HG03439 (cell line): ENCODE results near the gene PAX7.
"Not testable (repeated sequence)": the region's sequence is repeated elsewhere in the genome, so short reads cannot be mapped to it uniquely, and the experiment has no call there.

Experiments
- ATAC-seq: cut with Tn5 transposase; IDR thresholded peaks from one replicate; pipeline ENCODE4 v1.9.1; 2021; ENCODE audit warnings: mild to moderate bottlenecking, moderate library complexity; ENCODE audit not compliant: unreplicated experiment

The PAX7 gene

GRCh38 chr1:18749569-18749968 lies 118.9 kb downstream of the PAX7 start:
- no peak for ATAC-seq

GRCh38 chr1:18750600-18750999 lies 120.0 kb downstream of the PAX7 start:
- ATAC-seq: no peak

- no peak for ATAC-seq
Observed at GRCh38 chr1:18751425-18751824, 120.8 kb downstream of the PAX7 start.

GRCh38 chr1:18752409-18752808 lies 121.8 kb downstream of the PAX7 start:
- ATAC-seq: no peak

- no peak for ATAC-seq
Observed at GRCh38 chr1:18760156-18760555, 129.5 kb downstream of the PAX7 start.

- ATAC-seq: no peak
Observed at GRCh38 chr1:18761948-18762840, 131.5 kb downstream of the PAX7 start.

GRCh38 chr1:18764362-18764761 lies 133.7 kb downstream of the PAX7 start:
- ATAC-seq: no peak

GRCh38 chr1:18765725-18766124 lies 135.1 kb downstream of the PAX7 start:
- no peak for ATAC-seq

- ATAC-seq: no peak
Observed at GRCh38 chr1:18766328-18766727, 135.7 kb downstream of the PAX7 start.

- not testable (repeated sequence) for ATAC-seq
Observed at GRCh38 chr1:18767576-18767975, 136.9 kb downstream of the PAX7 start.

GRCh38 chr1:18768086-18768485 lies 137.4 kb downstream of the PAX7 start:
- ATAC-seq: no peak

GRCh38 chr1:18769140-18769539 lies 138.5 kb downstream of the PAX7 start:
- no peak for ATAC-seq

- no peak for ATAC-seq
Observed at GRCh38 chr1:18770799-18771198, 140.2 kb downstream of the PAX7 start.

- no peak for ATAC-seq
Observed at GRCh38 chr1:18773753-18774152, 143.1 kb downstream of the PAX7 start.

- no peak for ATAC-seq
Observed at GRCh38 chr1:18775341-18775740, 144.7 kb downstream of the PAX7 start.

- ATAC-seq: no peak
Observed at GRCh38 chr1:18776777-18777176, 146.1 kb downstream of the PAX7 start.

GRCh38 chr1:18778437-18778836 lies 147.8 kb downstream of the PAX7 start:
- no peak for ATAC-seq

- ATAC-seq: no peak
Observed at GRCh38 chr1:18781031-18781430, 150.4 kb downstream of the PAX7 start.

- no peak for ATAC-seq
Observed at GRCh38 chr1:18783705-18784481, 153.2 kb downstream of the PAX7 start.

- ATAC-seq: no peak
Observed at GRCh38 chr1:18784482-18784831, 153.8 kb downstream of the PAX7 start.

GRCh38 chr1:18786149-18786548 lies 155.5 kb downstream of the PAX7 start:
- ATAC-seq: no peak

GRCh38 chr1:18787825-18788385 lies 157.3 kb downstream of the PAX7 start:
- no peak for ATAC-seq
